Karpas-422 (cell line): ENCODE results near the gene NBPF26. TPM values are rescaled to one million over a fixed set of nuclear protein-coding genes. Genes with fewer than 3 reads are reported as not detected.

Experiments
- small RNA-seq: library from RNA; depleted of rRNA; stranded (forward); fragments of <200 nt; gene quantifications from one replicate; pipeline ENCODE3, GENCODE V24; 2014
- total RNA-seq: library from RNA; depleted of rRNA; stranded (reverse); fragments of >200 nt; shearing (Covaris generic); gene quantifications from 2 replicates; pipeline ENCODE4 v1.2.3, GENCODE V29; 2014; ENCODE audit warnings: low replicate concordance; rRNA removed

NBPF26 gene
- total RNA-seq, 1 experiment from 2014 or later, result 6.2 TPM

Small RNA genes lying within 50 kb of the gene (small RNA-seq; reads per million reads assigned to genes)
- 2.5 reads per million, percentile 59 among the genes with 10 or more reads in this experiment for gene RNVU1-19

Other genes with a start within 250 kb of the NBPF26 start
- gene PPIAL4A, start 165.8 kb downstream of the NBPF26 start, total RNA-seq, result not detected in 2 replicates